ENCODE data around the gene UBE2U. TPM values are rescaled to one million over a fixed set of nuclear protein-coding genes. Genes with fewer than 3 reads are reported as not detected.
"Not testable (repeated sequence)": the region's sequence is repeated elsewhere in the genome, so short reads cannot be mapped to it uniquely, and the experiment has no call there.

The UBE2U gene
- polyA plus RNA-seq, 1 donor from 2014 or later: not detected

DNA sequence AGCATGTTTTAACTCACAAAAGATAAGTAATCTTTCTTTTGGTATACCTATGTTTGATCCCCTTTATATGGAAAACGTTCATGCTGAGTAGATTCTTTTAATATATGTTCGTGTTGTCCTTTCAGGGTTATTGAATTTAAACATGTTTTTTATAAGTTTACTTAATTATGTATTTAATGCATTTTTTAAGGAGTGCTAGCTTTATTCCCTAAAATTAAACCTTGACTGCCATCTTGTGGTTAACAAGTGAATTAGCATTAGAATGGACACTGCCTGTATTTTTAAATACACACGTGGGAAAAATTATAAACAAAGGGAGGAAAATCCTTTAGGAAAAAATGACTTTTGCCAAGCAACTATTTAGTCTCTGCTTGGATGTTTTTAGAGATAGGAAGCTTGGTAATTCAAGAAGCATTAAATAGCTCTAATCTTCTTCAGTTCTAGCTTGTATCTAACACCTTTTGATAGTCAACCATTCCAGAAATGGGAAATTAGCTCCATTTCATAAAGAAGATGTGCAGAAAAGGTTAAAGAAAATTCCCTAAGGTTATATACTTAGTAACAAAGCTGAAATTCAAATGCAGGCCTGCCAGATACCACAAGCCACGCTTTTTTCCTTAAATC lies 43.0 kb downstream of the UBE2U start:
- no peaks in the 10 kb centered on the region for H3K9me2 ChIP-seq (ENCODE audit: insufficient read depth, low read length)
- TF ChIP-seq MXI1 (conservative IDR thresholded peaks at IDR 0.05; ENCODE audit: poor library complexity, severe bottlenecking) (no peak), POLR2AphosphoS5 (IDR thresholded peaks at IDR 0.05) (no peak), RAD21 (conservative IDR thresholded peaks at IDR 0.05) (peak; percentile 91), TAF1 (IDR thresholded peaks at IDR 0.05; ENCODE audit: low read depth) (no peak), SMC3 (conservative IDR thresholded peaks at IDR 0.05; ENCODE audit: poor library complexity) (peak; percentile 94), EZH2 (IDR thresholded peaks at IDR 0.05; ENCODE audit: borderline replicate concordance, insufficient read depth, low read length, poor library complexity, severe bottlenecking) (no peak)
- TF ChIP-seq, protein P1, sequence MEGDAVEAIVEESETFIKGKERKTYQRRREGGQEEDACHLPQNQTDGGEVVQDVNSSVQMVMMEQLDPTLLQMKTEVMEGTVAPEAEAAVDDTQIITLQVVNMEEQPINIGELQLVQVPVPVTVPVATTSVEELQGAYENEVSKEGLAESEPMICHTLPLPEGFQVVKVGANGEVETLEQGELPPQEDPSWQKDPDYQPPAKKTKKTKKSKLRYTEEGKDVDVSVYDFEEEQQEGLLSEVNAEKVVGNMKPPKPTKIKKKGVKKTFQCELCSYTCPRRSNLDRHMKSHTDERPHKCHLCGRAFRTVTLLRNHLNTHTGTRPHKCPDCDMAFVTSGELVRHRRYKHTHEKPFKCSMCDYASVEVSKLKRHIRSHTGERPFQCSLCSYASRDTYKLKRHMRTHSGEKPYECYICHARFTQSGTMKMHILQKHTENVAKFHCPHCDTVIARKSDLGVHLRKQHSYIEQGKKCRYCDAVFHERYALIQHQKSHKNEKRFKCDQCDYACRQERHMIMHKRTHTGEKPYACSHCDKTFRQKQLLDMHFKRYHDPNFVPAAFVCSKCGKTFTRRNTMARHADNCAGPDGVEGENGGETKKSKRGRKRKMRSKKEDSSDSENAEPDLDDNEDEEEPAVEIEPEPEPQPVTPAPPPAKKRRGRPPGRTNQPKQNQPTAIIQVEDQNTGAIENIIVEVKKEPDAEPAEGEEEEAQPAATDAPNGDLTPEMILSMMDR (IDR thresholded peaks at IDR 0.05; ENCODE audit: poor library complexity, severe bottlenecking): peak; percentile 90
- TF ChIP-seq, protein P2, sequence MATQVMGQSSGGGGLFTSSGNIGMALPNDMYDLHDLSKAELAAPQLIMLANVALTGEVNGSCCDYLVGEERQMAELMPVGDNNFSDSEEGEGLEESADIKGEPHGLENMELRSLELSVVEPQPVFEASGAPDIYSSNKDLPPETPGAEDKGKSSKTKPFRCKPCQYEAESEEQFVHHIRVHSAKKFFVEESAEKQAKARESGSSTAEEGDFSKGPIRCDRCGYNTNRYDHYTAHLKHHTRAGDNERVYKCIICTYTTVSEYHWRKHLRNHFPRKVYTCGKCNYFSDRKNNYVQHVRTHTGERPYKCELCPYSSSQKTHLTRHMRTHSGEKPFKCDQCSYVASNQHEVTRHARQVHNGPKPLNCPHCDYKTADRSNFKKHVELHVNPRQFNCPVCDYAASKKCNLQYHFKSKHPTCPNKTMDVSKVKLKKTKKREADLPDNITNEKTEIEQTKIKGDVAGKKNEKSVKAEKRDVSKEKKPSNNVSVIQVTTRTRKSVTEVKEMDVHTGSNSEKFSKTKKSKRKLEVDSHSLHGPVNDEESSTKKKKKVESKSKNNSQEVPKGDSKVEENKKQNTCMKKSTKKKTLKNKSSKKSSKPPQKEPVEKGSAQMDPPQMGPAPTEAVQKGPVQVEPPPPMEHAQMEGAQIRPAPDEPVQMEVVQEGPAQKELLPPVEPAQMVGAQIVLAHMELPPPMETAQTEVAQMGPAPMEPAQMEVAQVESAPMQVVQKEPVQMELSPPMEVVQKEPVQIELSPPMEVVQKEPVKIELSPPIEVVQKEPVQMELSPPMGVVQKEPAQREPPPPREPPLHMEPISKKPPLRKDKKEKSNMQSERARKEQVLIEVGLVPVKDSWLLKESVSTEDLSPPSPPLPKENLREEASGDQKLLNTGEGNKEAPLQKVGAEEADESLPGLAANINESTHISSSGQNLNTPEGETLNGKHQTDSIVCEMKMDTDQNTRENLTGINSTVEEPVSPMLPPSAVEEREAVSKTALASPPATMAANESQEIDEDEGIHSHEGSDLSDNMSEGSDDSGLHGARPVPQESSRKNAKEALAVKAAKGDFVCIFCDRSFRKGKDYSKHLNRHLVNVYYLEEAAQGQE (IDR thresholded peaks at IDR 0.05; ENCODE audit: borderline replicate concordance): no peak
- H3K9ac ChIP-seq (ENCODE audit: low read length): no peak overlapping the region
- no peaks in the 10 kb centered on the region for H3F3A ChIP-seq (ENCODE audit: insufficient read depth, low read length, poor library complexity, severe bottlenecking)
- H3K4me3 ChIP-seq (ENCODE audit: low read length): no peak overlapping the region
- no peak overlapping the region for H3K27ac ChIP-seq (ENCODE audit: low read length)
- H2AFZ ChIP-seq (ENCODE audit: low read depth, low read length): no peak overlapping the region
- no peaks in the 10 kb centered on the region for H3K36me3 ChIP-seq (ENCODE audit: insufficient read depth, low read length)
- H4K20me1 ChIP-seq (ENCODE audit: insufficient read depth): no peaks in the 10 kb centered on the region
- H3K79me2 ChIP-seq (replicated peaks; ENCODE audit: insufficient read depth, low read length): no peaks in the 10 kb centered on the region
- no peaks in the 10 kb centered on the region for H3K9me3 ChIP-seq (ENCODE audit: low read length)
- H3K27me3 ChIP-seq (ENCODE audit: insufficient read depth, low read depth, low read length): no peaks in the 10 kb centered on the region
- H3K4me2 ChIP-seq (ENCODE audit: low read length): no peak overlapping the region

DNA sequence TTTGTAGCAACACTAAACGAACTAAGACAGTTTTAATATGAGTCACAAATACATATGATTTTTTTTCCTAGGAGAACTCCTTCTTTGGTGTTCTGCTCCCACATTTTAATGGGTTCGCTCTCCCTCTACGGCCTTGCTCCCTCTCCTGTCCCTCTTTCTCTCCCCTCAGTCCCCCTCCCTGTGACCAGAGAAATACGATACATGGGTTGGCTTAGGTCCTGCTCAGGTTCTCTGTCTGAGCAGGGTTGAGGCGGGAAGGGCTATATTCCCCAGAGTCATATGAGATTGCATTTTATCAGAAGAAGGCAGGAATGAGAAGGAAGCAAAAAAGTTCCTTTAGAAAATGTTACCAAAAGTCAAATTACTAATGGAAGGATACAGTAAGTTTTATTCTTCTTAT lies 44.6 kb downstream of the UBE2U start:
- TF ChIP-seq SMC3 (conservative IDR thresholded peaks at IDR 0.05; ENCODE audit: poor library complexity) (no peak), MXI1 (conservative IDR thresholded peaks at IDR 0.05; ENCODE audit: poor library complexity, severe bottlenecking) (no peak), TAF1 (IDR thresholded peaks at IDR 0.05; ENCODE audit: low read depth) (no peak), RAD21 (conservative IDR thresholded peaks at IDR 0.05) (no peak), POLR2AphosphoS5 (IDR thresholded peaks at IDR 0.05) (no peak), EZH2 (IDR thresholded peaks at IDR 0.05; ENCODE audit: borderline replicate concordance, insufficient read depth, low read length, poor library complexity, severe bottlenecking) (no peak), EP300 (conservative IDR thresholded peaks at IDR 0.05; ENCODE audit: poor library complexity, severe bottlenecking) (no peak)
- TF ChIP-seq, protein P1 (IDR thresholded peaks at IDR 0.05; ENCODE audit: poor library complexity, severe bottlenecking): no peak
- TF ChIP-seq, protein P2 (IDR thresholded peaks at IDR 0.05; ENCODE audit: borderline replicate concordance): no peak
- H3K4me2 ChIP-seq (ENCODE audit: low read length): no peak overlapping the region

DNA sequence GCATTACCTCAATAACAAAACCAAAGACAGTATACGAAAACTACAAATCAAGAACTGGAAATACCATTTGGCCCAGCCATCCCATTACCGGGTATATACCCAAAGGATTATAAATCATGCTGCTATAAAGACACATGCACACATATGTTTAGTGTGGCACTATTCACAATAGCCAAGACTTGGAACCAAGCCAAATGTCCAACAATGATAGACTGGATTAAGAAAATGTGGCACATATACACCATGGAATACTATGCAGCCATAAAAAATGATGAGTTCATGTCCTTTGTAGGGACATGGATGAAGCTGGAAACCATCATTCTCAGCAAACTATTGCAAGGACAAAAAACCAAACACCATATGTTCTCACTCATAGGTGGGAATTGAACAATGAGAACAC lies 47.0 kb downstream of the UBE2U start:
- H3K36me3 ChIP-seq (ENCODE audit: insufficient read depth, low read length); H3F3A ChIP-seq (ENCODE audit: insufficient read depth, low read length, poor library complexity, severe bottlenecking); H3K27ac ChIP-seq (ENCODE audit: low read length); H3K9me2 ChIP-seq (ENCODE audit: insufficient read depth, low read length); H3K9me3 ChIP-seq (ENCODE audit: low read length); H3K79me2 ChIP-seq (replicated peaks; ENCODE audit: insufficient read depth, low read length); H3K4me3 ChIP-seq (ENCODE audit: low read length); H4K20me1 ChIP-seq (ENCODE audit: insufficient read depth); H3K4me2 ChIP-seq (ENCODE audit: low read length); H3K27me3 ChIP-seq (ENCODE audit: insufficient read depth, low read depth, low read length); H2AFZ ChIP-seq (ENCODE audit: low read depth, low read length); H3K9ac ChIP-seq (ENCODE audit: low read length): not testable (repeated sequence)

More for the DNA sequence above, 44.6 kb downstream of the UBE2U start:
- Histone ChIP-seq H2AFZ (ENCODE audit: low read depth, low read length) (no peak overlapping the region), H3K27me3 (ENCODE audit: insufficient read depth, low read depth, low read length) (no peaks in the 10 kb centered on the region), H3K4me3 (ENCODE audit: low read length) (no peak overlapping the region), H3K9me3 (ENCODE audit: low read length) (no peaks in the 10 kb centered on the region), H3F3A (ENCODE audit: insufficient read depth, low read length, poor library complexity, severe bottlenecking) (no peaks in the 10 kb centered on the region), H3K79me2 (replicated peaks; ENCODE audit: insufficient read depth, low read length) (no peaks in the 10 kb centered on the region), H3K36me3 (ENCODE audit: insufficient read depth, low read length) (no peaks in the 10 kb centered on the region), H3K9ac (ENCODE audit: low read length) (no peak overlapping the region), H4K20me1 (ENCODE audit: insufficient read depth) (no peaks in the 10 kb centered on the region), H3K27ac (ENCODE audit: low read length) (no peak overlapping the region), H3K9me2 (ENCODE audit: insufficient read depth, low read length) (no peaks in the 10 kb centered on the region)
